ENCODE data around the gene RARS2. TPM values are rescaled to one million over a fixed set of nuclear protein-coding genes. Genes with fewer than 3 reads are reported as not detected.

RARS2 gene
- polyA plus RNA-seq, 2 of the 4 experiments (the other 2 are of a cell fraction): 14.6 to 23.7 TPM

DNA sequence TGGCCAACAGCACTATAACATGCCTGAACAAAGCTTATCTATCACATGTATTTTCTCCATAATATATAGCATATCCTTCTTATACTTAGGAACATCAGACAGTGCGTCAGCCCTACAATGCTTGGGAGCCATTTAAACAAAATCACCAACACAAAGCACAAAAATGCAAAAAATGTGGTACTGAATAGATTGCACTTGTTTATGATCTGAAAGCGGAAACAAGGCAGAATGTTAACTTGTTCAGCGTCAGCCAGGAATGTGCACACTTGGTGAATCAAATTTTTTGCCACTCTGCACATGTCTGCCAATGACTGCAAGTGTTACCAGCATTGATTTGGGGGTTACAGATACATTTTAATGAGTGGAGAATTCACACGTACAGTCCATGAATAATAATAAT lies 102.2 kb downstream of the RARS2 start:
- ATAC-seq (no peak), FAIRE-seq (no peak), DNase-seq (ENCODE audit: low read depth in 1 of 2, low spot score in 1 of 2) (no peak)
- H3K4me1 ChIP-seq: no peaks in the 10 kb centered on the region
- H3K9me3 ChIP-seq: no peaks in the 10 kb centered on the region
- ChIA-PET CTCF (no interaction called here), POLR2A (no interaction called here)
- H3K4me2 ChIP-seq: no peak overlapping the region
- H3K27ac ChIP-seq: no peak overlapping the region
- WGBS (ENCODE audit: missing lambda C conversion rate): 94% methylated on average over 4 of the region's 4 CpGs
- TF ChIP-seq BHLHE40 (IDR thresholded peaks at IDR 0.05; ENCODE audit: low read depth, low read length) (no peak), MYC (IDR thresholded peaks at IDR 0.05; ENCODE audit: borderline replicate concordance, low read length) (no peak), ZSCAN20 (CRISPR knock-in tag; IDR thresholded peaks at IDR 0.05) (no peak), FOXS1 (CRISPR knock-in tag; IDR thresholded peaks at IDR 0.05) (no peak), CHD4 (IDR thresholded peaks at IDR 0.05; ENCODE audit: borderline replicate concordance) (no peak), HDAC2 (IDR thresholded peaks at IDR 0.05) (no peak), RARB (CRISPR knock-in tag; IDR thresholded peaks at IDR 0.05) (no peak), HOXA7 (CRISPR knock-in tag; IDR thresholded peaks at IDR 0.05) (no peak), CBX8 (IDR thresholded peaks at IDR 0.05) (no peak)
- TF ChIP-seq, protein P1, sequence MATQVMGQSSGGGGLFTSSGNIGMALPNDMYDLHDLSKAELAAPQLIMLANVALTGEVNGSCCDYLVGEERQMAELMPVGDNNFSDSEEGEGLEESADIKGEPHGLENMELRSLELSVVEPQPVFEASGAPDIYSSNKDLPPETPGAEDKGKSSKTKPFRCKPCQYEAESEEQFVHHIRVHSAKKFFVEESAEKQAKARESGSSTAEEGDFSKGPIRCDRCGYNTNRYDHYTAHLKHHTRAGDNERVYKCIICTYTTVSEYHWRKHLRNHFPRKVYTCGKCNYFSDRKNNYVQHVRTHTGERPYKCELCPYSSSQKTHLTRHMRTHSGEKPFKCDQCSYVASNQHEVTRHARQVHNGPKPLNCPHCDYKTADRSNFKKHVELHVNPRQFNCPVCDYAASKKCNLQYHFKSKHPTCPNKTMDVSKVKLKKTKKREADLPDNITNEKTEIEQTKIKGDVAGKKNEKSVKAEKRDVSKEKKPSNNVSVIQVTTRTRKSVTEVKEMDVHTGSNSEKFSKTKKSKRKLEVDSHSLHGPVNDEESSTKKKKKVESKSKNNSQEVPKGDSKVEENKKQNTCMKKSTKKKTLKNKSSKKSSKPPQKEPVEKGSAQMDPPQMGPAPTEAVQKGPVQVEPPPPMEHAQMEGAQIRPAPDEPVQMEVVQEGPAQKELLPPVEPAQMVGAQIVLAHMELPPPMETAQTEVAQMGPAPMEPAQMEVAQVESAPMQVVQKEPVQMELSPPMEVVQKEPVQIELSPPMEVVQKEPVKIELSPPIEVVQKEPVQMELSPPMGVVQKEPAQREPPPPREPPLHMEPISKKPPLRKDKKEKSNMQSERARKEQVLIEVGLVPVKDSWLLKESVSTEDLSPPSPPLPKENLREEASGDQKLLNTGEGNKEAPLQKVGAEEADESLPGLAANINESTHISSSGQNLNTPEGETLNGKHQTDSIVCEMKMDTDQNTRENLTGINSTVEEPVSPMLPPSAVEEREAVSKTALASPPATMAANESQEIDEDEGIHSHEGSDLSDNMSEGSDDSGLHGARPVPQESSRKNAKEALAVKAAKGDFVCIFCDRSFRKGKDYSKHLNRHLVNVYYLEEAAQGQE (IDR thresholded peaks at IDR 0.05): no peak
- TF ChIP-seq, protein P2, sequence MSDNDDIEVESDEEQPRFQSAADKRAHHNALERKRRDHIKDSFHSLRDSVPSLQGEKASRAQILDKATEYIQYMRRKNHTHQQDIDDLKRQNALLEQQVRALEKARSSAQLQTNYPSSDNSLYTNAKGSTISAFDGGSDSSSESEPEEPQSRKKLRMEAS (IDR thresholded peaks at IDR 0.05): no peak
- TF ChIP-seq, protein P3, sequence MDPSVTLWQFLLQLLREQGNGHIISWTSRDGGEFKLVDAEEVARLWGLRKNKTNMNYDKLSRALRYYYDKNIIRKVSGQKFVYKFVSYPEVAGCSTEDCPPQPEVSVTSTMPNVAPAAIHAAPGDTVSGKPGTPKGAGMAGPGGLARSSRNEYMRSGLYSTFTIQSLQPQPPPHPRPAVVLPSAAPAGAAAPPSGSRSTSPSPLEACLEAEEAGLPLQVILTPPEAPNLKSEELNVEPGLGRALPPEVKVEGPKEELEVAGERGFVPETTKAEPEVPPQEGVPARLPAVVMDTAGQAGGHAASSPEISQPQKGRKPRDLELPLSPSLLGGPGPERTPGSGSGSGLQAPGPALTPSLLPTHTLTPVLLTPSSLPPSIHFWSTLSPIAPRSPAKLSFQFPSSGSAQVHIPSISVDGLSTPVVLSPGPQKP (IDR thresholded peaks at IDR 0.05; ENCODE audit: low read depth, low read length): no peak
- no peak overlapping the region for H3K4me3 ChIP-seq

DNA sequence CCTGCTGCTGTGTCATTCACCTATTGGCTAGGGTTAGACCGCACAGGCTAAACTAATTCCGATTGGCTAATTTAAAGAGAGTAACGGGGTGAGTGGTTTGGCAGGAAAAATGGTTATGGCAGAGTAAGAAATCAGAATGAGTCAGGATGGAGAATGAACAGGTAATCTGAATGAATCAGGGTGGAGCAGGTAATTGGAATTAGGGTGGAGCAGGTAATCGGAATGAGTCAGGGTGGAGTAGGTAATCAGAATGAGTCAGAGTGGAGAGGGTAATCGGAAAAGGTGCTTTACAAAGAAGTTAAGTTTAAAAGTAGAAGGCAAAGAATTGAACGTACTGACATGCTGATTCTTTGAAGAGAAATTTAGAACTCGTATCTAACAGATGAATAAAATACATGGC lies 105.3 kb downstream of the RARS2 start:
- 90% methylated on average over 7 of the region's 7 CpGs for WGBS (ENCODE audit: missing lambda C conversion rate)
- Histone ChIP-seq H3K4me2 (no peak overlapping the region), H3K4me3 (no peak overlapping the region), H3K4me1 (no peaks in the 10 kb centered on the region), H3K27ac (no peak overlapping the region), H3K9me3 (no peaks in the 10 kb centered on the region)
- DNase-seq (ENCODE audit: low read depth in 1 of 2, low spot score in 1 of 2): no peak
- POLR2A ChIA-PET: no interaction called here
- TF ChIP-seq GATA3 (IDR thresholded peaks at IDR 0.05; ENCODE audit: borderline replicate concordance) (no peak), SREBF2 (IDR thresholded peaks at IDR 0.05) (no peak), RARB (CRISPR knock-in tag; IDR thresholded peaks at IDR 0.05) (no peak), CBX2 (IDR thresholded peaks at IDR 0.05; ENCODE audit: borderline replicate concordance, low read depth) (no peak), KDM1A (IDR thresholded peaks at IDR 0.05; ENCODE audit: low read depth) (no peak), MAFK (IDR thresholded peaks at IDR 0.05; ENCODE audit: partially characterized antibody) (no peak), SMC3 (IDR thresholded peaks at IDR 0.05) (no peak), TP53 (CRISPR knock-in tag; IDR thresholded peaks at IDR 0.05) (no peak), RFX5 (IDR thresholded peaks at IDR 0.05) (no peak), HOXB13 (CRISPR knock-in tag; IDR thresholded peaks at IDR 0.05; ENCODE audit: low read depth) (no peak), ZNF302 (CRISPR knock-in tag; IDR thresholded peaks at IDR 0.05) (no peak)
- TF ChIP-seq, protein P4, sequence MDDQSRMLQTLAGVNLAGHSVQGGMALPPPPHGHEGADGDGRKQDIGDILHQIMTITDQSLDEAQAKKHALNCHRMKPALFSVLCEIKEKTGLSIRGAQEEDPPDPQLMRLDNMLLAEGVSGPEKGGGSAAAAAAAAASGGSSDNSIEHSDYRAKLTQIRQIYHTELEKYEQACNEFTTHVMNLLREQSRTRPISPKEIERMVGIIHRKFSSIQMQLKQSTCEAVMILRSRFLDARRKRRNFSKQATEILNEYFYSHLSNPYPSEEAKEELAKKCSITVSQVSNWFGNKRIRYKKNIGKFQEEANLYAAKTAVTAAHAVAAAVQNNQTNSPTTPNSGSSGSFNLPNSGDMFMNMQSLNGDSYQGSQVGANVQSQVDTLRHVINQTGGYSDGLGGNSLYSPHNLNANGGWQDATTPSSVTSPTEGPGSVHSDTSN (IDR thresholded peaks at IDR 0.05): no peak
- ATAC-seq: no peak
- FAIRE-seq: no peak
- CTCF ChIA-PET: no interaction called here

Measured in A549 (cell line).